ENCODE results near the gene RIN3. TPM values are rescaled to one million over a fixed set of nuclear protein-coding genes. Genes with fewer than 3 reads are reported as not detected.

RIN3 gene
- total and polyA plus RNA-seq, 2 experiments from 2014 or later: 1.8 to 7.0 TPM

- Histone ChIP-seq H3K4me3 (no peak overlapping the region), H2AFZ (no peak overlapping the region), H3K79me2 (ENCODE audit: insufficient read depth) (no peaks in the 10 kb centered on the region), H4K20me1 (ENCODE audit: insufficient read depth) (no peaks in the 10 kb centered on the region), H3K36me3 (ENCODE audit: low read depth) (no peaks in the 10 kb centered on the region), H3K4me2 (ENCODE audit: unreplicated experiment) (peak overlapping the region; percentile 16), H3K9me2 (ENCODE audit: insufficient read depth) (no peaks in the 10 kb centered on the region), H3K9ac (no peak overlapping the region), H3K9me3 (ENCODE audit: low read depth) (no peaks in the 10 kb centered on the region), H3F3A (ENCODE audit: insufficient read depth) (peaks cover 52% of the 10 kb centered on the region), H3K4me1 (ENCODE audit: insufficient read depth) (peaks cover 49% of the 10 kb centered on the region), H3K27me3 (replicated peaks; ENCODE audit: insufficient read depth) (no peaks in the 10 kb centered on the region), H3K27ac (no peak overlapping the region)
- peak; percentile 16 for DNase-seq
- no peak for TF ChIP-seq EZH2 (IDR thresholded peaks at IDR 0.05; ENCODE audit: insufficient read depth, poor library complexity, severe bottlenecking)
- TF ChIP-seq EZH2phosphoT487 (IDR thresholded peaks at IDR 0.05; ENCODE audit: insufficient read depth, low read depth): no peak
- 24 to 31% methylated on average over 1 of the region's 1 CpG for WGBS, 2 experiments (ENCODE audit: low coverage in 1 of 2, low lambda C conversion rate in 2 of 2, missing lambda C conversion rate in 2 of 2)
- in situ Hi-C loops (cut with MboI): no loop called here
Measured at GRCh38 chr14:92470811-92471210, 42.8 kb upstream of the RIN3 start.

GRCh38 chr14:92471919-92472318 is 41.7 kb upstream of the RIN3 start:
- peak; percentile 69 for DNase-seq
- peak overlapping the region; percentile 13 for H3K4me2 ChIP-seq (ENCODE audit: unreplicated experiment)
- H3K4me1 ChIP-seq (ENCODE audit: insufficient read depth): peaks cover 53% of the 10 kb centered on the region
- in situ Hi-C loops (cut with MboI): no loop called here
- no peaks in the 10 kb centered on the region for H3K9me2 ChIP-seq (ENCODE audit: insufficient read depth)
- no peaks in the 10 kb centered on the region for H4K20me1 ChIP-seq (ENCODE audit: insufficient read depth)
- no peaks in the 10 kb centered on the region for H3K27me3 ChIP-seq (replicated peaks; ENCODE audit: insufficient read depth)
- no peak overlapping the region for H2AFZ ChIP-seq
- no peak overlapping the region for H3K9ac ChIP-seq
- no peak overlapping the region for H3K4me3 ChIP-seq
- no peaks in the 10 kb centered on the region for H3K79me2 ChIP-seq (ENCODE audit: insufficient read depth)
- H3K9me3 ChIP-seq (ENCODE audit: low read depth): no peaks in the 10 kb centered on the region
- TF ChIP-seq EZH2 (IDR thresholded peaks at IDR 0.05; ENCODE audit: insufficient read depth, poor library complexity, severe bottlenecking): no peak
- no peak for TF ChIP-seq EZH2phosphoT487 (IDR thresholded peaks at IDR 0.05; ENCODE audit: insufficient read depth, low read depth)
- peaks cover 52% of the 10 kb centered on the region for H3F3A ChIP-seq (ENCODE audit: insufficient read depth)
- H3K36me3 ChIP-seq (ENCODE audit: low read depth): no peaks in the 10 kb centered on the region
- peak overlapping the region; percentile 12; the same call in 1 of the 2 replicates for H3K27ac ChIP-seq

- H3K79me2 ChIP-seq (ENCODE audit: insufficient read depth): no peaks in the 10 kb centered on the region
- TF ChIP-seq EZH2 (IDR thresholded peaks at IDR 0.05; ENCODE audit: insufficient read depth, poor library complexity, severe bottlenecking) (no peak), EZH2phosphoT487 (IDR thresholded peaks at IDR 0.05; ENCODE audit: insufficient read depth, low read depth) (no peak)
- peak overlapping the region; percentile 60 for H3K9ac ChIP-seq
- H3K27me3 ChIP-seq (replicated peaks; ENCODE audit: insufficient read depth): no peaks in the 10 kb centered on the region
- H3F3A ChIP-seq (ENCODE audit: insufficient read depth): peaks cover 52% of the 10 kb centered on the region
- H3K4me3 ChIP-seq: peak overlapping the region; percentile 46
- no peaks in the 10 kb centered on the region for H3K36me3 ChIP-seq (ENCODE audit: low read depth)
- in situ Hi-C loops (cut with MboI): no loop called here
- no peak overlapping the region for H2AFZ ChIP-seq
- peaks cover 53% of the 10 kb centered on the region for H3K4me1 ChIP-seq (ENCODE audit: insufficient read depth)
- DNase-seq: peak; percentile 31
- peak overlapping the region; percentile 63 for H3K4me2 ChIP-seq (ENCODE audit: unreplicated experiment)
- 96 to 100% methylated on average over 1 of the region's 1 CpG for WGBS, 2 experiments (ENCODE audit: low coverage in 1 of 2, low lambda C conversion rate in 2 of 2, missing lambda C conversion rate in 2 of 2)
- H4K20me1 ChIP-seq (ENCODE audit: insufficient read depth): no peaks in the 10 kb centered on the region
- H3K27ac ChIP-seq: peak overlapping the region; percentile 77
- H3K9me3 ChIP-seq (ENCODE audit: low read depth): no peaks in the 10 kb centered on the region
- H3K9me2 ChIP-seq (ENCODE audit: insufficient read depth): no peaks in the 10 kb centered on the region
Measured at GRCh38 chr14:92472860-92473259, 40.7 kb upstream of the RIN3 start.

GRCh38 chr14:92473261-92473968 is 40.2 kb upstream of the RIN3 start:
- H3F3A ChIP-seq (ENCODE audit: insufficient read depth): peaks cover 52% of the 10 kb centered on the region
- H3K4me1 ChIP-seq (ENCODE audit: insufficient read depth): peaks cover 53% of the 10 kb centered on the region
- 1% methylated on average over 9 of the region's 9 CpGs for WGBS, 2 experiments (ENCODE audit: low coverage in 1 of 2, low lambda C conversion rate in 2 of 2, missing lambda C conversion rate in 2 of 2)
- peak overlapping the region; percentile 46 for H3K4me3 ChIP-seq
- H3K4me2 ChIP-seq (ENCODE audit: unreplicated experiment): peak overlapping the region; percentile 63
- H3K9ac ChIP-seq: peak overlapping the region; percentile 60
- H3K9me3 ChIP-seq (ENCODE audit: low read depth): no peaks in the 10 kb centered on the region
- no peaks in the 10 kb centered on the region for H3K79me2 ChIP-seq (ENCODE audit: insufficient read depth)
- peak overlapping the region; percentile 65 for H2AFZ ChIP-seq
- in situ Hi-C loops (cut with MboI): no loop called here
- no peaks in the 10 kb centered on the region for H3K9me2 ChIP-seq (ENCODE audit: insufficient read depth)
- no peak for TF ChIP-seq EZH2phosphoT487 (IDR thresholded peaks at IDR 0.05; ENCODE audit: insufficient read depth, low read depth)
- no peak for TF ChIP-seq EZH2 (IDR thresholded peaks at IDR 0.05; ENCODE audit: insufficient read depth, poor library complexity, severe bottlenecking)
- peak; percentile 91 for DNase-seq
- no peaks in the 10 kb centered on the region for H4K20me1 ChIP-seq (ENCODE audit: insufficient read depth)
- peak overlapping the region; percentile 77 for H3K27ac ChIP-seq
- H3K36me3 ChIP-seq (ENCODE audit: low read depth): no peaks in the 10 kb centered on the region
- no peaks in the 10 kb centered on the region for H3K27me3 ChIP-seq (replicated peaks; ENCODE audit: insufficient read depth)
